ENCODE measurements around the gene MARK1. TPM values are rescaled to one million over a fixed set of nuclear protein-coding genes. Genes with fewer than 3 reads are reported as not detected.

Gene MARK1
- 22.0 TPM for total RNA-seq
- long read RNA-seq, full-length matches to known transcripts: 10 of 26 reads
- long read RNA-seq, partial matches to known transcripts: 11 of 26 reads
- long read RNA-seq, other reads (novel, unspliced or antisense): 5 of 26 reads

DNA sequence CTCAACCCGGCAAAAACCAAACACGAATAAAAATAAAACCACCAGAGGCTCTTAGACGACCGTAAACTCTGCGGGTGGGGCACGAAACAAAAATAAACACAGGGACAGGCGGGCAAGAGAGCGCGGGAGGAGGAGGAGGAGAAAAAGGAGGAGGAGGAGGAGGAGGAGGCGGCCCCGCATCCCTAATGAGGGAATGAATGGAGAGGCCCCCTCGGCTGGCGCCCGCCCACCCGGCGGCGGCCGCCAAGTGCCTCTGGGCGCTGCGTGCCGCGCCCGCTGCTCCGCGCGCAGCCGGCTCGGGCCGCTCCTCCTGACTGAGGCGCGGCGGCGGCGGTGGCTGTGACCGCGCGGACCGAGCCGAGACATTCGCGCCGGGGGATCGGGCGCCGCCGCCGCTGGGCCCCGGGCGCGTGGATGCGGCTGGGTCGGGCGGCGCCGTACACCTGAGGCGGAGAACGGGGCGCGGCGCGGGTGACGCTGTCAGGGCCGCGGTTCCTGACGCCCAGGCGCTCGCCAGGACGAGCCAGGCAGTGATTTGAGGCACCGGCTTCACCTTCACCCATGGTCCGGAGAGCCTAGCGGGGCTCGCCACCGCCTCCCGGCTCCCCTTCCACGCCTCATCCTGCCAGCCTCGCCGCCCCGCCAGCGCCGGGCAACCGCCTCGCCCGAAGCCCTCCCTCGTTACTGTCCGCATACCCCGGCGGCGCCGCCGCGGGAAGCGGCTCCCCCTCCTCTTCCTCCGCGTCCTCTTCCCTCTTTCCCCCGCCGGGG is at the start of gene MARK1:
TSS of gene MARK1 (plus strand) at position 229 of the 771 bp plus-strand sequence. CDS start 687 bp downstream, outside the sequence.
- intact Hi-C loops (cut with DNase I): loop anchor here (2.0 to 5.0 kb wide), 2 partner anchors 226 to 259 kb away; partner anchors contain the start of gene MTARC1
- peak; percentile 88 for DNase-seq (ENCODE audit: low spot score)

DNA sequence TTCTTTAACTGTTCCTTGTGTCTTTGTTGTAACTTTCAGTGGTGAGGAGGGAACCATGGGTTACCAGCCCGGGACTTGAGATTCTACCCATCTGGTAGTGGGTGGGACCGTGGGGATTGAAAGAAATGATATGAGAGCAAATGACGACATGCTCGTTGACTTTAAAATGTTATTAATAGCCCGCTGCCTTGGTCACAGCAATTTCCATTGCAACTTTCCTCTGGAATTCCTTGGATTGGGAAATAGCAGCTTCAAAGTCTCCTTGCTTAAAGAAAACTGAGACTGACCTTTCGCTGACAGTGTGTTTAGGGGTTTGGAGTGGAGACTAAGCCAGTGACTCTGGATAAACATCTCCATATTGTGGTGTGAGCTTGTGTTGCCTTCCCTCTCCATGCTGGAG is 44.2 kb upstream of the MARK1 start:
- DNase-seq (ENCODE audit: low spot score): no peak
- intact Hi-C loops (cut with DNase I): no loop called here

DNA sequence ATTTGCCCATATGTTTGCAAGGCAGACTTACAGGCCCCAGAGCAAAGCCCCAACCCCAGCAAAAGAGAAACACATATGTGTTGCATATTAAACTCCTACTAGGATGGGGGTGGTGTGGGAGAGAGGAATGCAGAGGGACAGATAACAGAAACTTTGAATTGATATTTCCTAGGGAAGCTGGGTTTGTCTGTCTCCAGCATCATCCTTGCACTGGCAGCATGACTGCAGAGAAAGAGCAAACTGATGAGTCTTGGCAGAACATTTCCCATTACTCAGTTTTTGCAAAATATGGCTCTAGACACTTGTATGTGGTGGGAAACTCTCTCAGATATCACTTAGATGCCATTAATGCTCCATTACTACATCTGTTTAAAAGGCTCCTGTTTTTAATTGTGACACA is 43.8 kb upstream of the MARK1 start:
- DNase-seq (ENCODE audit: low spot score): no peak
- intact Hi-C loops (cut with DNase I): no loop called here

DNA sequence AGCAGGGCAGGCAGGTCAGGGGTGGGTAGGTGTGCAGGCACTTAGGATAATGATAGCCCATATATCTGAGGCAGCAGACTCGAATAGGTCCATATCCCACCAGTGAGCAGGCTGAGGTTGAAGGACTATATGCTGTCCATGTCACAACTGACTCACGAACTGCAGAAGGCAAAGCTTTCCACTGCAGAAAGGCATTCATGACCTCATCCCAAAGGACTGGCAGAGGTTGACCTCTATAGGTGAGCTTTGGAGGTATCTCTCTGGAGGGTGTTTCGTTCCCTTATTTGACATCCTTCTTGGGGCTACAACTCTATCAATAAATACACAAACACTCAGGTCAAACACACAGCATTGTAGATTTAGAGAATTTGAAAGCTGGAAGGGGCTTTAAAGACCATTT is 42.8 kb upstream of the MARK1 start:
- no peak for DNase-seq (ENCODE audit: low spot score)
- intact Hi-C loops (cut with DNase I): no loop called here

DNA sequence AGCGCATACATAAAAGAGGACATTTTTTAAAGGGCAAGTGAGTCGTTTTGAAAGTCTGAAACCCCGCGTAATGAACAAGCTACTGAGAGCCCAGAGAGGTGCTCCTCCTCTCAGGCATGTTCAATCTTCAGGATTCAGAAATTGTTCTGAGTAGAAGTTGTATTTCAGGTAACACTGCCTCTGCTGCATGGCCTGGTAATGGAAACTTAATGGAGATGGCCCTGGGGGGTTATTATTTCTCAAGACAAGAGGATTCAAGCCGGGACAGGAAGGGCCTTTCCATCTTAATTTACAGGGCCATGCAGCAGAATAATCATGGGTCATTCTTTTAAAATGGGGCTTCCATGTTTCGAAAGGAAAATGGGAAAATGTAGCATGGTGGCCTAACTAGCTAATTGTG is 42.1 kb upstream of the MARK1 start:
- intact Hi-C loops (cut with DNase I): no loop called here

DNA sequence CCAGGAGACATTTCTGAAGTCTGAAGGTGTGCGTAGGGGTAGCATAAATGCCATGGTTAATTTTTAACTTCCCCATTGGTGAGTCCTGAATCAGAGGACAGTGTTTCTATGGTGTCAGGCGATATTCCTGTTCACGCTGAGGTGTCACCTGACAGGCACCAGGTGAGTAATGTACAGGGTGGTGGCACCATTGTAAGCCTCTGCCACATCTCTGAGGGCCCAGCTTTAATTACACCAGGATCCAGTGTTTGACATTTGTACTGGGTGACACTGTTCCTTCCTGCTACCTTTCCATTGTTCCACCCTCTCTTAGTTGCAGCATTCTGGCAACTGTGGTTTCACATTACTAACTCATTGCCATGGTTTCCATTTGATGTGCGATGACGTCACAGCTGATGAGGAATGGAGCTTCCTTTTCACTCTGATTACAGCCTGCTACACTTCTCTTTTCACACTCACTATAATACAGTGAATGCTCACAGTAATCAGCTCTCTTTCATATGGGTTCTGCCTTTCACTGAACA is 40.6 kb upstream of the MARK1 start:
- intact Hi-C loops (cut with DNase I): no loop called here
- no peak for DNase-seq (ENCODE audit: low spot score)

More for the DNA sequence above, 42.1 kb upstream of the MARK1 start:
- DNase-seq (ENCODE audit: low spot score): no peak

DNA sequence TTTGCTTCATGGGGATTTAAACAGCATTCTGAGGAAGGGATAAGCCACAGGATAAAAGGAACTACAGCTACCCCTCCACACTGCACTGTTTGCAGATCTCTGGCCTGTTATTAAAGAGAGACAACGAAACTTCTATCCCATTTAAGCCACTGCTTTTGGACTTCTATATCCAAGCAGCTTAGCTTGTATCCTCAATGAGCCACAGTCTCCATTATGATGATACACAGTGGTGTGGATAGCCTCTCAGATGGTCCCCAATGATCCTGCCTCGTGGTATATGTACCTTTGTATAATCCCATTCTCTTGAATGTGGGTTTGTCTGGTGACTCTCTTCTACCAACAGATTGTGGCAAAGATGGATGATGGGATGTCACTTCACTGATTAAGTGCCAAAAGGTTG is 36.0 kb upstream of the MARK1 start:
- DNase-seq (ENCODE audit: low spot score): no peak
- intact Hi-C loops (cut with DNase I): no loop called here

DNA sequence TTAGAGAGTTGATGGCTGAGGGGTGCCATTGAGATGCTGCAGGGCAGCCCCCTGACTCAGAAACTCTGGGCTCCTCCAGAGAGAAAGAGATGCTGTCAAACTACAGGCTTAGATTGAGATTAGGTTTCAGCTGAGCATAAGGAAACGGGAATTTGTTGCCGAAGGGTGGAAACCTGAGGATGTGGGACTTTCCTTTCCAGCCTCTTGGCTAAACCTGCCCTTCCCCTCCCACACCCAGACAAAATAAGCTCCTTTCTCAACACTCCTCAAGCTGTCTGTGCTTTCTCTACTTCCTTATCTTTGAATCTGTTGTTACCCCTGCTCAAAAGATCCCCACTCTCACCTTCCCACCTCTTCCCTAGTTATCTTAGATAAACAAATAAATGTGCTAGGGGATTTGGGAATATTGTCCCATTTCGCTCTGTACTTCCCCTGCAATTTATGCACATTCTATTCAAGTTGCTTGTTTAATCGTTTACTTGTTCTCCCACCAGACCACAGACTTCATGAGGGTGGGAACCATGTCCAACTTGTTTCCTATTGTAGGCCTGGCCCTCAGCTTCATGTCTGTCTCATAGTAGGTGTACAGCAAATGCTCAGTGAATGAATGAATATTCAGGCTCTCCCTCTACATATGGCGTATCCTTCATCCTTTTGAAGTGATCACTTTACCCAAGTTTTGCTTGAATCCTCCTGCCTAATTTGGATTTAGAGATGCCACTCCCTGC is 30.6 kb upstream of the MARK1 start:
- DNase-seq (ENCODE audit: low spot score): no peak
- intact Hi-C loops (cut with DNase I): no loop called here

DNA sequence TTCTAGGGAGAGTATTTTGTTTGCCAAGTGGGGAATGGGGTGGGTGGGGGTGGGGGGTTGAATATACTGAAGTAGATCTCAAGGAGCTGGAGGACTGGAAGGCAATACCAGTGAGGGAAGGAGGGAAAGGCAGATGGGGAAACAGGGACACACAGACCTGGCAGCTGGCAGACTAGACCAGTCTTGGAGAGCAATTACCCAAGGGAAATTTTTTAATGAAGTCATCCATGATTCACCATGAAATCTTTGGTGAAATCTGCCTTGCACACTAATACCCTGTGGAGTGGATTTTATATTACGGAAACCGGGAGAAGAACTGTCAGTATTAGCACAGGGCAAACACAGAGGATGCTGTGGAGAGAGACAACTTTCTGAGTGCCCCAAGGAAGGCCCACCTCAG is 29.7 kb upstream of the MARK1 start:
- no peak for DNase-seq (ENCODE audit: low spot score)
- intact Hi-C loops (cut with DNase I): no loop called here

DNA sequence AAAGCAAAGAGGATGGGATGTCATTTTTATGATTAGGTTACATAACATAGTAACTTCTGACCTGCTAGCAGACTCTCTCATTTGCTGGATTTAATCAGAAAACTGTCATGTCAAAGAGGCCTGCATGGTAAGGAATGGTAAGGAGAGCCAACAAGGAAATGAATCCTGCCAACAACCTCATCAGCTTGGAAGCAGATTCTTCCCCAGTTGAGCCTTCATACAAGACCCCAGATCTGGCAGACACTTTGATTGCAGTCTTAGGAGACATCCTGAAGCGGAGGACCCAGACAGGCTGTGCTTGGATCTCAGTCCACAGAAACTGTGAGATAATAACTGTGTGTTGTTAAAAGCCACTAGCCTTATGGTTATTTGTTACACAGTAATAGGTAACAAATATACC is 27.6 kb upstream of the MARK1 start:
- intact Hi-C loops (cut with DNase I): no loop called here
- DNase-seq (ENCODE audit: low spot score): no peak

DNA sequence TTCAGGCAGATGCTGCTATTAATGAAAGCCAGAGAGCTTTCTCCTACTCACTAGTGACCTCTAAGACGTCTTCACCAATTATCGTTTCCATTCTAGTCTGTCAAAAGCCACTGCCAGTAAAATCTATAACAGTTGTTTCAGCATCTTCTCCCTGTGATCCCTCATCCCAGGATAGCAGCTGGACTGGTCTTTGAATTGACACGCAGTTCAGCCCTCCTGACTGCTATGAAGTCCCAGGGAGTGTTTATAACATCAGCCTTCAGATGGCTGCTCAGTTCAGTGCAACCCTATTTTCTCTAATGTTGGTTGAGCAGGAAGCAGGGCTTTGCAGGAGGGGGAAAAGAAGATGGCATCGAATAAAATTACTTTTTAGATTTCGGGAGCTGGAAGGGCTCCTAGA is 23.6 kb upstream of the MARK1 start:
- intact Hi-C loops (cut with DNase I): no loop called here
- DNase-seq (ENCODE audit: low spot score): no peak

DNA sequence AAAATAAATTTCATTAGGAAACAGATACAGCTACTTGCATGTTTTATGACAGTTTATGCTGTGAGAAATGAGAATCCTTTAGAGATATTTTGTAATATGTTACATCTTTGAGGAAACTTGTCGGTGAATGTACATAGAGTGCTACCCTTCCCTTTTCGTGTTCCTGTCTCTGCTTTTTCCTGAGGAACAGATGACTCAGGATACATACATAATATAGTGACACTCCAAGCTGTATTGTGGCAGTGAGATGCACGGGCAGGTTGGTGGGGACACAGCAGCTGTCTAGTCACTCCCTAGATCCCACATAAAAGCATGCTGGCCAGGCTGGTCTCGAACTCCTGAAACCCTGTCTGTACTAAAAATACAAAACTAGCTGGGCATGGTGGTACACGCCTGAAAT is 20.9 kb upstream of the MARK1 start:
- DNase-seq (ENCODE audit: low spot score): no peak
- intact Hi-C loops (cut with DNase I): no loop called here

DNA sequence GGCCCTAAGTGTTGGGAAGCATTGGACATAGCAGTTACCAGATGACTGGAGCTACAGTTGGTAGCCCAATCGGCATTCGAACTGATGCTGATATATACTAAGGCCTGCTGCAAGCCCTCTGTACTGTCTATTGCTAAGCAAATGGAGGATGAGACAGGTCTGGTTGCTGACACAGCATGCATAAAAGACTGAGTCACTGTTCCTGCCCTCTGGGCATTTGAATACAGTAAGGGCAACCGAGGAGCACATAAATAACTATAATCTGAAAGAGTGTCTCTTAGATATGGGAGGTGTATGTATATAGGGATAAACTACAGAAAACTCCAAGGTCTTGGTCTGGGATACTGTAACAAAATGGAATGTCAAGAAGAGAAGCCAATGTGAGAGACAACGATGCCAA is 16.8 kb upstream of the MARK1 start:
- intact Hi-C loops (cut with DNase I): loop anchor here (5.0 kb wide), 1 partner anchor 214 kb away; no protein-coding TSS in a partner anchor
- DNase-seq (ENCODE audit: low spot score): no peak

DNA sequence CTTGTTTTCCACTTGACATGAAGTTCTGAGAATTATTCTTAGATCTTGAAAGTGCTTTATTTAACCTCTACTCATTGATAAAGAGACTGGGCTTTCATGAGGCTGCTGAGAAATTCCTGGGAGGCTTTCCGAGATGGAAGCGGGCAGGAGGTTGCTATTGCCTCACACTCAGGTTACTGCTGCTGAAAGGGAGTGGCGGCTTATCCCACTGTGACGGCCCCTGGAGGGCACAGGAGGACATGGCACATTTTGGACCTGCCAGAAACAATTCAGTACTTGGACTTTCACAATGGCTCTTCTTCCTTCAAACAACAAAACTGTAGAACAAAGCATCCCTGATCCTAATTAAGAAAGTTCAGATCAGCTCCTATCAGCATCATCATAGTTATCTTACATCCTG is 16.2 kb upstream of the MARK1 start:
- no peak for DNase-seq (ENCODE audit: low spot score)

DNA sequence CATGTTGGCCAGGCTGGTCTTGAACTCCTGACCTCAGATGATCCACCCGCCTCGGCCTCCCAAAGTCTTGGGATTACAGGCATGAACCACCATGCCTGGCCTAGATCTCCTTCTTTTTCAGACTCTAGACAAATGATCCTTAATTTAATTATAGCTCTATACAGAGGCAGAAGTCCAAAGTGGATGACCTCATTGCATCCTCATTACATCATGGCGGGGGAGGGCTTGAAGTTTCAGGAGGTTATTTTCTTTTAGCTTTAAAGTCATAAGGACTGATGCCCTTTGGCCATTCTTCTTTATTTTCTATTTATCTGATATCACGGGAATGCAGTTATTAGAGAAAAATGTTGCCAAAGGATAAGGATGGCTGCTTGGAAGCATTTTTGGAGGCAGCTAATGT is 14.1 kb upstream of the MARK1 start:
- no peak for DNase-seq (ENCODE audit: low spot score)
- intact Hi-C loops (cut with DNase I): loop anchor here (5.0 kb wide), 1 partner anchor 217 kb away; no protein-coding TSS in a partner anchor

More for the DNA sequence above, 16.2 kb upstream of the MARK1 start:
- intact Hi-C loops (cut with DNase I): loop anchor here (5.0 kb wide), 1 partner anchor 214 kb away; no protein-coding TSS in a partner anchor

DNA sequence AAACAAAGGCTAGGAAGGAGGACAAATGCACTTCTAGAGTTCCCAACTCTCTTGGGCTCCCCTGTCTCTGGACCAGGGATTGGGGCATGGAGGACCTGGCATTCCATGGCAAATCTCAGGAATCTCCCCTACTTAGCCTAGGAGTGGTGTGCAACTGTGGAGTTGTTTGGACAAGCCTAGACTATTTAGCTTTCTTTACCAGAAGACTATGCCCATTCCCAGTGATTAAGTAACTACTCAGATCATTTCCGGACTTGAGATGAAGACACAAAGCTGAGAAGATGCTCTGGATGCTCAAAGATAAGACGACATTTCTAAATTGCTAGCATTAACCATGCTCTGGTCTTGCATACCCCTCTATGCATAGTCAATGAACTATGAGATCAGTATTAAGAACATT is 13.7 kb upstream of the MARK1 start:
- intact Hi-C loops (cut with DNase I): loop anchor here (5.0 kb wide), 1 partner anchor 217 kb away; no protein-coding TSS in a partner anchor
- DNase-seq (ENCODE audit: low spot score): no peak

DNA sequence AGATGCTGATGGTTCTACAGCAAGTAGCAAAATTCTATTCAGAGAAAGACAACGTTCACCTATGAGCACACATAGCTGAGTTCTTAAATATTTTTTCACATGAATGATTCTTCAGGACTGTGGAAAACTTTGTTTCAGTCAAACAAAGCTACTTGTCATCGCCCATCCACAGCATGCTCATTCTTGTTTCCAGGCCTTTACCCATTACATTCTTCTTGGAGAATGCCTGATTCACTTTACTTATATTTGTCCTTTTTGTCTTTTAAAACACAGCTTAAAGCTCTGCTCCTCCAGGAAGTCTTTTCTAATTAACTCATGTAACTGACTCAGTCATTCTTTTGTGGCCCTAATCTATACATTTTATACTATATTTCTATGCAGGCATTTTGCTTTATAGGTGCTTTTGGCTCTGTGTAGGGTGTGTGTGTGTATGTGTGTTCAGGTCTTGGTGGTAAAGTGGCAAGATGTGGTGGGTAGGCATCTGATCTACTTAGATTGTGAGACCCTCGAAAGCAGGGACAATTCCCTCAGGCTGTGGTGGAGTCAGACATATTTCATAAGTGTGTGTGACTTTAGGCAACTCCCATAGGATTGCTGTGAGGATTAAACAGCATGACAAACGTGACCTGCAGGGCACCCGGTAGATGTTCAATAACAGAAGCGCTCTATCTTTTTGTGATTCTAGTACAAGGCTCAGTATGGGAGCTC is 11.8 kb upstream of the MARK1 start:
- intact Hi-C loops (cut with DNase I): no loop called here

DNA sequence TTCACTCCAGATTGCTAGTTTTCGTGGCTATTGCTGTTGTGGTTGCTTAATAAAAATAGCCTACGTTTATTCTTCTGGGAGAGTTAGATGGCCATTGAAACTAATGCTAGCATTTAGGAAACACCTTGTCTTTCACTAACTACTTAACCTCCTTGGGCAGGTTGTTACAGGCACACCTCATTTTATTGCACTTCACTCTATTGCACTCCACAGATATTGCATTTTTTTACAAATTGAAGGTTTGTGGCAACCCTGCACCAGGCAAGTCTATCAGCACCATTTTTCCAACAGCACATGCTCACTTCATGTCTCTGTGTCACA is 11.3 kb upstream of the MARK1 start:
- DNase-seq (ENCODE audit: low spot score): no peak
- intact Hi-C loops (cut with DNase I): no loop called here

More for the DNA sequence above, 11.8 kb upstream of the MARK1 start:
- DNase-seq (ENCODE audit: low spot score): no peak

DNA sequence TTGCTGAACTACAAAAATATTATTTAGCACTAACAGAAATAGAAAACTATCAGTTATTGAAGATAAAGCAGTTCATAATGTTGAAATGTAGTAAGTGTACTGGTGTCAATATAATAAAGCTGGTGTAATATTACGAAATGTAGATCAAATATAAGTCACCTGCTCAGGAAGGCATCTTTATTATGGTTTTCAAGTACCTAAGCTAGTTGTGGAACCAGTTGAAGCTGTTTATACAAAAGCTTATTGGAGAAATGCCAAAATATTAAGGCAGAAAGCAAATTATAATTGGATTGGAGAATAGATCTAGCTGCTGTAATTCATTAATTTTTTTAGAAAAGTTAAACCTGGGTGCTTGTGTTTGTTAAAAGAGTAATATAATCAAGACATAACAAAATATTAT is 6.2 kb upstream of the MARK1 start:
- DNase-seq (ENCODE audit: low spot score): no peak
- intact Hi-C loops (cut with DNase I): no loop called here

DNA sequence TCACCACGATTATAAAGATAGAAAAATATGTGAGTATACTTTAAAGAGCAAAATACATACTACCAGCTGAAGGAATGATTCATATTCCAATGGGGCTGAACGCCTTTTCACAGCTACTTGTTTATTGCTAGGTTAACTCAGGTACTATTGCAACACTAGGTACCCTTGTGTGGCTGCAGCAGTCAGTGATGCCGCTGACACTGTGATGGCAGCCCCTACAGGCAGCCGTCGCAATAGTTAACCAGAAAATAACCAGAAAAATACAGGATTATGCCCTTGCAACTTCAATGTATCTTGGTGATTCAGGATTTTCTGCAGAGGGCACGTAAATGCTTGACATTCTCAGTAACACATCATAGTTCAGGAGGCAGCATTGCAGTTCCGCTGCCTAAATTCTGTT is 1.6 kb upstream of the MARK1 start:
- intact Hi-C loops (cut with DNase I): loop anchor here (2.0 to 5.0 kb wide), 2 partner anchors 224 to 261 kb away; partner anchors contain the start of gene MTARC1
- no peak for DNase-seq (ENCODE audit: low spot score)
